Breast epithelium (tissue), 4 donors: ENCODE measurements around the gene NR2F1. TPM values are rescaled to one million over a fixed set of nuclear protein-coding genes. Genes with fewer than 3 reads are reported as not detected.

Experiments
- DNase-seq, 2 donors: peaks; one replicate each; pipeline ENCODE4 v3.0.0-alpha.2; 2019; ENCODE audit warnings: low spot score in 2 of 2
- H3K27ac ChIP-seq, 2 donors: fragments of 200-600 bp; sonication (generic) in 1 of 2; one replicate each; pipeline ENCODE4 v1.5.1; 2016 to 2019; ENCODE audit warnings: mild to moderate bottlenecking in 1 of 2
- H3K27me3 ChIP-seq, 2 donors: fragments of 200-600 bp; sonication (generic) in 1 of 2; one replicate each; pipeline versions ENCODE4 v1.5.1 to v1.6.0; 2017 to 2019; ENCODE audit warnings: control low read depth in 1 of 2, mild to moderate bottlenecking in 1 of 2
- H3K36me3 ChIP-seq: fragments of 200-600 bp; one replicate; pipeline ENCODE4 v1.5.1; 2019
- H3K4me1 ChIP-seq, 2 donors: fragments of 200-600 bp; sonication (generic); one replicate each; pipeline ENCODE4 v1.5.1; 2016 to 2019; ENCODE audit warnings: control low read depth in 1 of 2
- H3K4me3 ChIP-seq, 3 donors: fragments of 200-600 bp; sonication (generic); 1 replicate in 2 of 3; 2 replicates in 1 of 3; pipeline ENCODE4 v1.5.1; 2016 to 2019; ENCODE audit warnings: mild to moderate bottlenecking in 3 of 3, moderate library complexity in 2 of 3
- H3K9me3 ChIP-seq, 2 donors: fragments of 200-600 bp; sonication (generic) in 1 of 2; one replicate each; pipeline ENCODE4 v1.5.1; 2016 to 2019; ENCODE audit warnings: control low read depth in 1 of 2
- CTCF ChIP-seq, 3 donors: fragments of 450-650 bp; IDR thresholded peaks; one replicate each; pipeline ENCODE4 v1.5.1; 2016 to 2017; ENCODE audit warnings: antibody characterized with exemption in 3 of 3, mild to moderate bottlenecking in 3 of 3, moderate library complexity in 3 of 3
- POLR2A ChIP-seq: fragments of 450-650 bp; IDR thresholded peaks from one replicate; pipeline ENCODE4 v1.6.1; 2016; ENCODE audit warnings: antibody characterized with exemption, mild to moderate bottlenecking, moderate library complexity
- POLR2AphosphoS5 ChIP-seq, 3 donors: sonication (generic); formaldehyde crosslinking; IDR thresholded peaks; one replicate each; pipeline ENCODE4 v1.6.1; 2017; ENCODE audit warnings: antibody characterized with exemption in 3 of 3
- intact Hi-C: fragments of 100-400 bp; cut with DNase I; formaldehyde crosslinking; loops from one replicate; pipeline ENCODE4 v1.15.1; 2023; ENCODE audit warnings: low total_unique reads
- total RNA-seq, 3 donors: library from RNA; depleted of rRNA; stranded (reverse); fragments of >200 nt; gene quantifications; one replicate each; pipeline ENCODE4 v1.1.0, GENCODE V29; 2016

NR2F1 gene
- total RNA-seq, 3 donors from 2014 or later, result 4.6 to 63.6 (median 59.1) TPM

GRCh38 chr5:93594591-93595419 lies 11.8 kb downstream of the NR2F1 start:
- Histone ChIP-seq H3K27me3 (peaks cover 0 to 62% of the 10 kb centered on the region in 2 donors), H3K9me3 (no peaks in the 10 kb centered on the region), H3K4me3 (no peak overlapping the region), H3K36me3 (no peaks in the 10 kb centered on the region), H3K27ac (no peak overlapping the region), H3K4me1 (no peaks in the 10 kb centered on the region)
- TF ChIP-seq POLR2AphosphoS5 (IDR thresholded peaks at IDR 0.05) (no peak), POLR2A (no peak), CTCF (IDR thresholded peaks at IDR 0.05) (no peak)
- no peak for DNase-seq
- intact Hi-C loops, result no loop called here

GRCh38 chr5:93595420-93596147 lies 12.6 kb downstream of the NR2F1 start:
- Histone ChIP-seq H3K27me3 (peaks cover 0 to 64% of the 10 kb centered on the region in 2 donors), H3K4me1 (no peaks in the 10 kb centered on the region), H3K9me3 (no peaks in the 10 kb centered on the region), H3K27ac (no peak overlapping the region), H3K4me3 (no peak overlapping the region), H3K36me3 (no peaks in the 10 kb centered on the region)
- intact Hi-C loops, result no loop called here
- no peak for DNase-seq
- no peak for TF ChIP-seq POLR2AphosphoS5 (IDR thresholded peaks at IDR 0.05)
- no peak for TF ChIP-seq POLR2A
- no peak for TF ChIP-seq CTCF (IDR thresholded peaks at IDR 0.05)

- Histone ChIP-seq H3K4me1 (no peaks in the 10 kb centered on the region), H3K27ac (no peak overlapping the region), H3K36me3 (no peaks in the 10 kb centered on the region), H3K27me3 (peaks cover 0 to 71% of the 10 kb centered on the region in 2 donors), H3K4me3 (no peak overlapping the region), H3K9me3 (no peaks in the 10 kb centered on the region)
- intact Hi-C loops, result no loop called here
- TF ChIP-seq CTCF (IDR thresholded peaks at IDR 0.05) (no peak), POLR2AphosphoS5 (IDR thresholded peaks at IDR 0.05) (no peak), POLR2A (no peak)
- no peak for DNase-seq
Measured at GRCh38 chr5:93596310-93596675, 13.3 kb downstream of the NR2F1 start.

GRCh38 chr5:93596676-93597490 lies 13.9 kb downstream of the NR2F1 start:
- H3K4me1 ChIP-seq, result no peaks in the 10 kb centered on the region
- no peak for DNase-seq
- intact Hi-C loops, result no loop called here

More at GRCh38 chr5:93596676-93597490, 13.9 kb downstream of the NR2F1 start:
- Histone ChIP-seq H3K4me3 (no peak overlapping the region), H3K9me3 (no peaks in the 10 kb centered on the region), H3K27ac (no peak overlapping the region), H3K36me3 (no peaks in the 10 kb centered on the region), H3K27me3 (peaks cover 0 to 77% of the 10 kb centered on the region in 2 donors)
- TF ChIP-seq CTCF (IDR thresholded peaks at IDR 0.05), result no peak
- no peak for TF ChIP-seq POLR2AphosphoS5 (IDR thresholded peaks at IDR 0.05)
- no peak for TF ChIP-seq POLR2A
